Hippocampal formation (tissue), 2 donors: Measurements from ENCODE around the gene ANKRD13C.
"Not testable (repeated sequence)": the region's sequence is repeated elsewhere in the genome, so short reads cannot be mapped to it uniquely, and the experiment has no call there.

Experiments
- DNase-seq, 2 donors: peaks; one replicate each; lab custom pipeline; 2025; lab: John Stamatoyannopoulos, UW

Gene ANKRD13C

GRCh38 chr1:70360321-70360720 is 5.8 kb upstream of the ANKRD13C start:
- DNase-seq, result no peak

GRCh38 chr1:70358921-70359564 is 4.5 kb upstream of the ANKRD13C start:
- no peak for DNase-seq

GRCh38 chr1:70355920-70356319 is 1.4 kb upstream of the ANKRD13C start:
- DNase-seq, result no peak

GRCh38 chr1:70355111-70355407 is 537 bp upstream of the ANKRD13C start:
- no peak for DNase-seq

GRCh38 chr1:70353601-70354331 is 756 bp downstream of the ANKRD13C start:
- DNase-seq, result peak in 1 of 2 donors; percentile 21

GRCh38 chr1:70353044-70353443 is 1.5 kb downstream of the ANKRD13C start:
- no peak for DNase-seq

- not testable (repeated sequence) for DNase-seq
These were observed 4.7 kb downstream of the ANKRD13C start for GRCh38 chr1:70349799-70350198.

GRCh38 chr1:70348399-70349165 is 5.9 kb downstream of the ANKRD13C start:
- no peak for DNase-seq

- not testable (repeated sequence) for DNase-seq
These were observed 14.9 kb downstream of the ANKRD13C start for GRCh38 chr1:70339644-70340043.

GRCh38 chr1:70336050-70336449 is 18.5 kb downstream of the ANKRD13C start:
- DNase-seq, result no peak

GRCh38 chr1:70334436-70334835 is 20.1 kb downstream of the ANKRD13C start:
- no peak for DNase-seq

GRCh38 chr1:70333245-70333644 is 21.3 kb downstream of the ANKRD13C start:
- DNase-seq, result no peak

- no peak for DNase-seq
These were observed 22.6 kb downstream of the ANKRD13C start for GRCh38 chr1:70331962-70332361.

- DNase-seq, result no peak
These were observed 27.0 kb downstream of the ANKRD13C start for GRCh38 chr1:70327306-70328076.

GRCh38 chr1:70324683-70325082 is 29.8 kb downstream of the ANKRD13C start:
- DNase-seq, result no peak

GRCh38 chr1:70319750-70320149 is 34.8 kb downstream of the ANKRD13C start:
- no peak for DNase-seq

GRCh38 chr1:70318191-70318590 is 36.3 kb downstream of the ANKRD13C start:
- DNase-seq, result no peak

GRCh38 chr1:70317087-70317486 is 37.4 kb downstream of the ANKRD13C start:
- no peak for DNase-seq

- DNase-seq, result no peak
These were observed 38.7 kb downstream of the ANKRD13C start for GRCh38 chr1:70315782-70316181.

GRCh38 chr1:70314706-70315304 is 39.7 kb downstream of the ANKRD13C start:
- peak in 1 of 2 donors; percentile 4 for DNase-seq

GRCh38 chr1:70311369-70311768 is 43.2 kb downstream of the ANKRD13C start:
- no peak for DNase-seq

GRCh38 chr1:70299472-70299871 is 55.0 kb downstream of the ANKRD13C start:
- DNase-seq, result no peak
